IPS-20b (cell line): ENCODE results near the gene PCSK9.

ENCODE experiments used
- H3K27ac ChIP-seq: one replicate; pipeline ENCODE4 v1.5.1; 2013; ENCODE audit warnings: low read length
- H3K27me3 ChIP-seq: 2 replicates; pipeline ENCODE4 v1.6.1; 2013; ENCODE audit warnings: mild to moderate bottlenecking, low read length, inconsistent platforms; ENCODE audit not compliant: insufficient read depth
- H3K36me3 ChIP-seq: 2 replicates; pipeline ENCODE4 v1.6.1; 2013; ENCODE audit warnings: low read depth, mild to moderate bottlenecking, inconsistent platforms, low read length, moderate library complexity; ENCODE audit not compliant: insufficient read depth
- H3K4me1 ChIP-seq: 2 replicates; pipeline ENCODE4 v1.6.1; 2013; ENCODE audit warnings: mild to moderate bottlenecking, control low read depth, inconsistent platforms, low read length, moderate library complexity; ENCODE audit not compliant: insufficient read depth
- H3K4me3 ChIP-seq: 2 replicates; pipeline ENCODE4 v1.5.1; 2013; ENCODE audit warnings: mild to moderate bottlenecking, low read length, inconsistent platforms
- H3K9ac ChIP-seq: 2 replicates; pipeline ENCODE4 v1.6.1; 2013; ENCODE audit warnings: low read depth, mild to moderate bottlenecking, inconsistent platforms, low read length, moderate library complexity
- H3K9me3 ChIP-seq: 2 replicates; pipeline ENCODE4 v1.6.1; 2013; ENCODE audit warnings: mild to moderate bottlenecking, low read depth, low read length, inconsistent platforms; ENCODE audit not compliant: insufficient read depth

Gene PCSK9

DNA sequence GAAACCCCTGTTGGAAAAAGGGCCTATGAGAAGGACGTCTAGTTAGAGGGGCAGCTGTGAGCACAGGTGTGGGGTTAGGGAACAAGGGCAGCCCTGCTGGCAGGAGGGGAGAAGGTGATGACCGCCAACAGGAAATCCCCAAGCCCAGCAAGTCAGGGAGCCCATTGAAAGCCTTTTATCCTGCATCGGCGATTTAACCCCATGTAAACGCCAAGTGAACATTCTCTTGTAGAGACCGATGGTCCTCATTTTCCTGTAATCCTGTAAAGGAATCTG is 41.7 kb upstream of the PCSK9 start:
- Histone ChIP-seq H3K4me3 (peak overlapping the region; percentile 76; the same call in 1 of the 2 replicates), H3K4me1 (peaks cover 24% of the 10 kb centered on the region)

DNA sequence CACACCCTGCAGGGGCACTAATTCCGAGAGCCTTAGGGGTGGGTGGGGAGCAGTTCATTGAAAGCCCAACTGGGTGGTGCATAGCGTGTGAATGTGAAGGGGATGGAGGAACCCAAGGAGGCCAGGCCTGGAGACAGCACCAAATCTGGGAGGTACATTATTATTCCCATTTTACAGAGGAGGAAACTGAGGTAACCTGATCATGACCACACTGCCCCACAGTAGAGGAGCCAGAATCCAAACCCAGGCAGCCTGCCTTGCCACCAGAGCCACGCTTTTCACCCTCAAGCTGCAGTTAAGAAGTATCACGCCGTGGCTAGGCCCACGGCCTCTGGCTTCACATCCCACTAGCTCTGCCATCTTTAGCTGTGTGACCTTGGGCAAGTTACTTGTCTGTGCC is 41.2 kb upstream of the PCSK9 start:
- Histone ChIP-seq H3K4me3 (peak overlapping the region; percentile 76; the same call in 1 of the 2 replicates), H3K9ac (no peak overlapping the region), H3K9me3 (no peaks in the 10 kb centered on the region), H3K27me3 (peaks cover 66% of the 10 kb centered on the region), H3K27ac (no peak overlapping the region), H3K36me3 (no peaks in the 10 kb centered on the region), H3K4me1 (peaks cover 24% of the 10 kb centered on the region)

More for the DNA sequence above, 41.7 kb upstream of the PCSK9 start:
- Histone ChIP-seq H3K36me3 (no peaks in the 10 kb centered on the region), H3K9me3 (no peaks in the 10 kb centered on the region), H3K27ac (no peak overlapping the region), H3K9ac (no peak overlapping the region), H3K27me3 (peaks cover 66% of the 10 kb centered on the region)

DNA sequence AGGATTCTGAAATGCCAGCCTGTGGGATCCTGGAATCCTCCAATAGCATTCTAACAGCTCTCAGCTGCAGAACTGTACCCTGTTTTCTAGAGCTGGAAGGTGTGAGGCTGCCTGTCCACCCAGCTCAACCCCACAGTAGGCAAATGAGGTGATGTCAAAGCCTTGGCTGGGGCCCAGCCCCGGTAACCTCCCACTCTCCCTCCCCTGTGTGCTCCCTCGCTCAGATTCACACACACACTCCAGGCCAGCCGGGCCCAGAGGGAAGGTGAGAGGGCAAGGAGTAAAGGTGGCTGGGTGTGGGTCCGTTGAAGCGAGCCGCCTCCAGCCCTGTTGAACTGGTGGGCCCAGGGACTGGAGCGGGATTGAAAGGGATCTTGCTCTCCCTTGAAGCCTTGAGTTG is 40.7 kb upstream of the PCSK9 start, which contains the start of gene BSND:
TSS of gene BSND (plus strand) at position 257 of the 400 bp plus-strand sequence. CDS start 254 bp downstream, outside the sequence.
- Histone ChIP-seq H3K9me3 (no peaks in the 10 kb centered on the region), H3K27ac (no peak within 1 kb of the TSS), H3K9ac (no peak within 1 kb of the TSS), H3K36me3 (no peaks in the 10 kb centered on the region), H3K4me3 (peak within 1 kb of the TSS; percentile 76; the same call in 1 of the 2 replicates), H3K27me3 (peaks cover 66% of the 10 kb centered on the region), H3K4me1 (peaks cover 24% of the 10 kb centered on the region)

DNA sequence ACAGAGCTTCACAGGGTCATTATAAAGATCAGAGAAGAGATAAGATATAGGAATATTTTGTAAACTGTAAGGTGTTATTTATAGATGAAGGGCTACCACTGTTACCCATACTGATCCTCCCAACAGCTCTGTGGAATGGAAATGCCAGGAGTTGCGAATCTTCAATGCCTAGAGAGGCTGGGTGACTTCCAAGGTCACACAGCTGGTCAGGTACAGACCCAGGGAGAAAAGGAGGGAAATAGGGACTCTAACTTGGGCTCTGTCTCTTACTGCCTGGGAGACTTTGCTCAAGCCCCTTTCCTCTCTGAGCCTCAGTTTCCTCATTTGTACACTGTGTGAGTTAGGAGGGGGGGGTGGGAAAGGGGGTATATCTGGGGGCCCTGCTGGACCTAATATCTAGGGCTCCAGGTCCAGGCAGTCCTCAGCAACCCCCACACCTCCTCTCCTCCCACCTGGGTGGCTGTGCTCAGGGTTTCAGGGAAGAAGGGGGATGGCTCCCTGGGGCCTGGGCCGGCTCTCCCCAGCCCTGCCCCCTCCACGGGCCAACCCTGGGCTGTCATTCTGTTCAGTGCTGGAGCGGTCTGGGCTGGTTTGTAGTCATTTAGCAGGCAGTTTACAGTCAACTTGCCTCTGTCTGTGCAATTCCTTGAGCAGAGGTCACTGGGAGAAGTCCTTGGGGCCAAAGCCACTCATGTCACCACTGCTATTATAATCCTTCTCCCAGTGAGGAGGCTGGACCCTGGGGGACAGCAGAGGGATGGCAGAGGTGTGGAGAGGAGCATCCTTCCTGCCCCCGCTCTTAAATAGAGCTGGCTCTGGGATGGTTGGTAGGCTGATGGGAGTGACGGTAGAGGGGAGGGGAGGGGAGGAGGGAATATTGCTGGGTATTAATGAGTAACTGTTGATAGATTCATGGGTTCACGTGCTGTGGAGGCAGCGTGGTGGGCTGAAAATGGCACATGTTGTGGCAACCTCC is 39.0 kb upstream of the PCSK9 start:
- Histone ChIP-seq H3K4me1 (peaks cover 8% of the 10 kb centered on the region; the same call in 1 of the 2 replicates), H3K4me3 (no peak overlapping the region), H3K27ac (no peak overlapping the region), H3K36me3 (no peaks in the 10 kb centered on the region), H3K27me3 (peaks cover 66% of the 10 kb centered on the region), H3K9me3 (no peaks in the 10 kb centered on the region), H3K9ac (no peak overlapping the region)

DNA sequence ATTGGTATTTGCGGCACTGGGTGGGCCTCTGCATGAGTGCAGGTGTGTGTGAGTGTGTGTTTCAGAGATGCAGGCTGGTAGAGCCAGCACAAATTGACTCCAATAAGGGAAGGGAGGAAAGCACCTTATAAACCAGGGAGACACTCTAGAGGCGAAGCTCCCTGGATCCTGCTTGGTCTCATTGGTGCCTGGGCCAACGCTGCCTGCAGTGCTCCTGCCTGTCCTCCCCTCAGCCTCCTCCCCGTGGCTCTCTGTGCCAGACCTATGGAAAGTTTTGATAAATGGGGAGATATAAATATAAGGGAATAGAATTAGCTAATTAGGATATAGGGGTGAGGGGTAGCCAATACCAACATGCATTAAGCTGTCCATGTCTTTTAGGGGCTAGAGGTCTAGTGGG is 38.0 kb upstream of the PCSK9 start:
- Histone ChIP-seq H3K4me3 (no peak overlapping the region), H3K27ac (no peak overlapping the region), H3K9ac (no peak overlapping the region), H3K36me3 (no peaks in the 10 kb centered on the region), H3K9me3 (no peaks in the 10 kb centered on the region), H3K4me1 (peaks cover 8% of the 10 kb centered on the region; the same call in 1 of the 2 replicates), H3K27me3 (peaks cover 57% of the 10 kb centered on the region)

DNA sequence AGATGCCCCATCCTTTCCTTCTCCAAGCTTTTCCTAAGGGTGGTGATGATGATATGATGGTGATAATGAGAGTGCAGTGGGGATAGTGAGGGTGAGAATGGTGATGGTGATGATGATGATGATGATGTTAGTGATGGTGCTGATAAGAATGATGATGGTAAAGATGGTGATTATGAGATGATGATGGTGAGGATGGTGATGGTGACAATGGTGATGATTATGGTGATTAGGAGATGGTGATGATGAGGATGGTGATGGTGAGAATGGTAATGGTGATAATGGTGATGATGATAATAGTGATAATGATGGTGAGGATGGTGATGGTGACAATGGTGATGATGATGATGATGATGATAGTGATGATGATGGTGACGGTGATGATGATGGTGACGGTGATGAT is 36.7 kb upstream of the PCSK9 start:
- Histone ChIP-seq H3K27ac (no peak overlapping the region), H3K27me3 (peaks cover 43% of the 10 kb centered on the region), H3K9ac (no peak overlapping the region), H3K36me3 (no peaks in the 10 kb centered on the region), H3K4me3 (no peak overlapping the region), H3K9me3 (no peaks in the 10 kb centered on the region), H3K4me1 (peaks cover 2% of the 10 kb centered on the region; the same call in 1 of the 2 replicates)

DNA sequence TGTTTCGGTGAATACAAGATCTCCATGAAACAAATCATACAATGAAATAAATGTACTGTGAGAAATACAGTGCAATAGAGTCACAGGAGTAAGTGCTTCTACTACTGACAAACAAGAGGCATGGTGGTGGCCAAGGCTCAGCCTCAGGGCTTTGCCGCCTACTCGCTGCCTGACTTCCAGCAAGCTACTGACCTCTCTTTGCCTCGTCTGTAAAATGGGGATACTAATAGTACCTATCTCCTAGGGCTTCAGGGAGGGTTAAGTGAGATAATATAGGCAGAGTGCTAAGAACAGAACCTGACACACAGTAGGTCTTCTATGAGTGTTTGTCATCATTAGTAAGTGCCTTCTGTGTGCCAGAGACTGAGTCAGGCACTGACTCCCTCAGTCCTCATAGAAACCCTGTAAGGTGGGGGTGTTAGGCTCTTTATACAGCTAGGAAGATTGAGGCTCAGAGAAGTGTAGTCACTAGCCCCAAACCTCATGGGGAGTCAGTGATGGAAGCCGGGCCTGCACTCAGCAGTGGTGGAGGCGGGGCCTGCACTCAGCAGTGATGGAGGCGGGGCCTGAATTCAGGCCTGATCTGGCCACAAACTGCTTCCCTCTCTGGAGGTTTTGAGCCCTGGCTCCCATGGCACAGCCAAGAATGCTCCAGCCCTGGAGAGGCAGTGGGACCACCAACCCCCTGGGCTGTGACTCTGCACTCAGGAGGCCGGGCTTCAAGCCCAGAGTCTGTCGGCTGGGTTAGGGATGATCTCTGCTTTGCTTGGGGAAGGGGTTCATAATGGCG is 33.8 kb upstream of the PCSK9 start:
- Histone ChIP-seq H3K4me1 (peaks cover 4% of the 10 kb centered on the region; the same call in 1 of the 2 replicates), H3K9me3 (no peaks in the 10 kb centered on the region; the same call in 1 of the 2 replicates), H3K27ac (no peak overlapping the region), H3K4me3 (no peak overlapping the region), H3K9ac (no peak overlapping the region), H3K36me3 (no peaks in the 10 kb centered on the region), H3K27me3 (peaks cover 20% of the 10 kb centered on the region)

DNA sequence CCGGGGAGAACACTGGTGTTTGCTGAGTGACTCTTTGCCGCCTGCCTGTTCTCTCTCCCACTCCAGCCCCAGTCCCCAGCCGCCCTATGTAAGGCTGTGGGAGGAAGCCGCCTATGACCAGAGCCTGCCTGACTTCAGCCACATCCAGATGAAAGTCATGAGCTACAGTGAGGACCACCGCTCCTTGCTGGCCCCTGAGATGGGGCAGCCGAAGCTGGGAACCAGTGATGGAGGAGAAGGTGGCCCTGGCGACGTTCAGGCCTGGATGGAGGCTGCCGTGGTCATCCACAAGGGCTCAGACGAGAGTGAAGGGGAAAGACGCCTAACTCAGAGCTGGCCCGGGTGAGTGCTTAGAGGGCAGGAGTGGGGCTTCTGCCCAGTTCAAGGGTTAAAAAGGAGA is 32.4 kb upstream of the PCSK9 start:
- no peak overlapping the region for H3K27ac ChIP-seq
- no peak overlapping the region for H3K4me3 ChIP-seq
- H3K9ac ChIP-seq = no peak overlapping the region
- peaks cover 7% of the 10 kb centered on the region for H3K27me3 ChIP-seq
- H3K36me3 ChIP-seq = no peaks in the 10 kb centered on the region
- H3K4me1 ChIP-seq = peaks cover 10% of the 10 kb centered on the region; the same call in 1 of the 2 replicates
- no peaks in the 10 kb centered on the region; the same call in 1 of the 2 replicates for H3K9me3 ChIP-seq

DNA sequence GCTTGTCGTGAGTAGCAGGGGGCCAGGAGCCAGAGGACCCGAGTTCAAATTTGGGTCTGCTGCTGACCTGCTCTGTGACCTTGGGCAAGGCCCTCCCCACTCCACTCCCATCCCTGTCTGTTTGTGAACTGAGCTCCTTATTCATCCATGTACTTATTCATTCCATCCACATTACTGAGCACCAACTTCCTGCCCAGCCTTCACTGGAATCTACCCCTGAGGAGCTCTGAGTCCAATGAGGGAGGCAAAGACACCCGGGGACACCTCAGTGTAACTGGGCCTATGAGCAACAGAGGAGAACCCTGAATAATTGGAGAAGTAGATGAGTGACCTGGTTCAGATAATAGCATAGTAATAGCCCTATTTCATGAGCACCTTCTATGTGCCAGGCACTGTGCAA is 31.7 kb upstream of the PCSK9 start:
- Histone ChIP-seq H3K9ac (no peak overlapping the region), H3K27ac (no peak overlapping the region), H3K36me3 (no peaks in the 10 kb centered on the region), H3K4me1 (peaks cover 10% of the 10 kb centered on the region; the same call in 1 of the 2 replicates), H3K4me3 (no peak overlapping the region), H3K27me3 (0 out of 2 replicates have a peak, but pooled peaks cover under 1% of the 10 kb centered on the region), H3K9me3 (no peaks in the 10 kb centered on the region; the same call in 1 of the 2 replicates)

DNA sequence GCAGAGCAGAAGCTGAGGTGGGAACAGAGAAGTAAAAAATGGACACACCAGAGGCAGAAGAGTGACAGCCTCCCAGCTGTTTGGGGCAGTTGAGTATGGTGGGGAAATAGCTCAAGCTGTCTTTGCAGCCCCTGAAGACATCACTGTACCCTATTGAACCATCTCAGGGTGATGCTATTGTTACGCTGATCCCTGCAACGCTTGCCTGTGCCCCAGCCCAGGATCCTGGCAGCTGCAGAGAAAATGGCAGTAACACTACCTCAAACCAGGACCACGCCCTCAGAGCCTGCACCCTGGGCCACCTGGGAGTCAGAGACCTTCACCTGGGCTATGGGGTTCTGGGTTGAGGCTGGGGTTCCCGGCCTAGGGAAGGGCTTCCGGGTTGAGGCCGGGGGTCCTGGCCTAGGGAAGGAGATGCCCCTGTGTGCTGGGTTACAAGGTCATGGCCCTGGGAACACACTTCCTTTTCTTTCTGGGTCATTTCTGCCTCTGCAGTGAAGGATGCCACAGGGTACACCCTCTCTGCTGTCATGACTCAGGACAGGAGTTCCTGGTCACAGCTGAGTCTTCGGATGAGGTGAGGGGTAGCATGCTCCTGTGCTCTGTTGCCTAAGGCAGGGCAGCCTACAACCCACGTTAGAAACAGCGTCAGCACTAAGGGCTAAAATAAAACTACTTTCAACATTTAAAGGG is 29.0 kb upstream of the PCSK9 start:
- H3K4me1 ChIP-seq = peaks cover 10% of the 10 kb centered on the region; the same call in 1 of the 2 replicates
- H3K4me3 ChIP-seq = no peak overlapping the region; the same call in 1 of the 2 replicates
- no peaks in the 10 kb centered on the region for H3K36me3 ChIP-seq
- no peak overlapping the region for H3K9ac ChIP-seq
- no peaks in the 10 kb centered on the region for H3K27me3 ChIP-seq
- no peak overlapping the region for H3K27ac ChIP-seq
- no peaks in the 10 kb centered on the region; the same call in 1 of the 2 replicates for H3K9me3 ChIP-seq

DNA sequence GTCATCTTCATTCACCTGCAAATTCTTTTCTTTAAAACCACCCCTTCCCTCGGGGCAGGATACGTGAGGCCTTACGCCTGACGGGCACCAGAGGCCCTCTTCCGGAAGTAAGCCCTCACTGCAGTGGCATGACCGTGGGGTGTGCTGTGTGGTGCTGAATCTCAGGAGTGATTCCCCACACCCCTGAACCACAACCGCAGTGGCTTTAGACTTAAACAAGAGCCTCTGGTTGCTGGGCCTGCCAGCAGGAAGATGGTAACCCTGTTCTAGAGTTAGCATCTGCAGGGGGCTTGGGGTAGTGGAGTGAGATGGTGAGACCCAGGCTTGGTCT is 28.5 kb upstream of the PCSK9 start:
- Histone ChIP-seq H3K9ac (no peak overlapping the region), H3K4me3 (no peak overlapping the region), H3K36me3 (no peaks in the 10 kb centered on the region), H3K27me3 (peaks cover 3% of the 10 kb centered on the region; the same call in 1 of the 2 replicates), H3K27ac (no peak overlapping the region), H3K4me1 (peaks cover 10% of the 10 kb centered on the region; the same call in 1 of the 2 replicates), H3K9me3 (no peaks in the 10 kb centered on the region; the same call in 1 of the 2 replicates)
